Activated CD4-positive, alpha-beta T cell treated with anti-CD3 and anti-CD28 coated beads for 36 hours (primary cell): ENCODE measurements around the gene ADAMTS14. TPM values are rescaled to one million over a fixed set of nuclear protein-coding genes. Genes with fewer than 3 reads are reported as not detected.

ENCODE experiments used
- ATAC-seq: fragments of 200-7000 bp; cut with Tn5 transposase; one replicate; pipeline ENCODE4 v1.10.0; 2021; ENCODE audit warnings: mild to moderate bottlenecking, moderate library complexity
- CTCF ChIA-PET: fragments of 350-600 bp; sonication (Branson Sonifier 250); formaldehyde crosslinking; loops from one replicate; lab custom pipeline; 2021; ENCODE audit warnings: antibody characterized with exemption; lab: Charles Lee
- POLR2A ChIA-PET: fragments of 350-600 bp; sonication (Branson Sonifier 250); formaldehyde crosslinking; loops from one replicate; lab custom pipeline; 2021; ENCODE audit warnings: antibody characterized with exemption, inconsistent platforms; lab: Charles Lee
- DNase-seq: peaks from one replicate; pipeline ENCODE4 v3.0.0-alpha.2; 2020
- H3K27ac Mint-ChIP-seq: one replicate; pipeline ENCODE4 v1.8.0; 2021; ENCODE audit warnings: mixed read lengths
- H3K27me3 Mint-ChIP-seq: one replicate; pipeline ENCODE4 v1.8.0; 2021; ENCODE audit warnings: mixed read lengths
- H3K36me3 Mint-ChIP-seq: one replicate; pipeline ENCODE4 v1.8.0; 2021; ENCODE audit warnings: low read depth, mixed read lengths
- H3K4me1 Mint-ChIP-seq: one replicate; pipeline ENCODE4 v1.8.0; 2021; ENCODE audit warnings: mixed read lengths
- H3K4me3 Mint-ChIP-seq: one replicate; pipeline ENCODE4 v1.8.0; 2021; ENCODE audit warnings: mild to moderate bottlenecking, moderate library complexity, mixed read lengths
- H3K9me3 Mint-ChIP-seq: one replicate; pipeline ENCODE4 v1.8.0; 2021; ENCODE audit warnings: low read depth, mixed read lengths
- intact Hi-C, 2 experiments: fragments of 100-400 bp; cut with DNase I in 1 of 2; cut with micrococcal nuclease in 1 of 2; formaldehyde crosslinking; loops; one replicate each; pipeline versions ENCODE4 v1.14.2 to v1.15.1; 2022 to 2024; cut with DNase I, micrococcal nuclease
- total RNA-seq, 2 experiments: library from RNA; stranded (reverse); gene quantifications; one replicate each; pipeline ENCODE4 v1.2.3, GENCODE V29; 2021

The ADAMTS14 gene
- total RNA-seq, 2 experiments from 2014 or later, result not detected

- CTCF ChIA-PET, result no interaction called here
- intact Hi-C loops, result no loop called here
- no peak for ATAC-seq
These were observed 4.7 kb downstream of the ADAMTS14 start for GRCh38 chr10:70677016-70677415.

DNA sequence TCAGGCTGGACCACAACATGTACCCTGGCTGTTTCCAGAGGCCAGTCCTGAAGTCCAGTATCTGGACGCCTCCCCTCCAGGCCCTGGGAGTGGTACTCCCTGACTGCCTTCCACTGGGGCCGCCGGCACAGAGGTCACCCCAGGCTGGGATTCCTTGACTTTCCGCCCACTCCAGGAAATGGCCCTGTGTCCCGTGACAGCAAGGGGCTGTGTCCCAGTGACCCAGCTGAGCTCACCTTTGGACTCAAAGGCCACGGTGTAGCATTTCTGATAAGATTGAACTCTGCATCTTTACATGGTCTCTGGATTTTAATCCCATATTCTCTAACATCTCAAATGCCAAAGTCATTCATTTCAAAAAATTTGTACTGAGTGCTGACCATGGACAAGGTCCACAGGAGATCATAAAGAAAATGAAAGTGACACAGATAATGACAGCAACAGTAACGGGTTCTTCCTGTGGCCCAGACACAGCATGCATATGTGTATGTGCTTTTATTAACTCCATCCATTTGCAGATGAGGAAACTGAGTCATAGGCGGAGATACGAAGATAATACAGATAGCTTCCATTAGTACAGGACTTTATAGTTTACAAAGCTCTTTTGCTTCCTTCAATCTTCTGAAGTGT is 5.4 kb downstream of the ADAMTS14 start:
- intact Hi-C loops, result no loop called here
- Mint-ChIP-seq H3K36me3 (no peaks in the 10 kb centered on the region), H3K27ac (no peak overlapping the region), H3K9me3 (no peaks in the 10 kb centered on the region), H3K27me3 (peaks cover 22% of the 10 kb centered on the region), H3K4me1 (peaks cover 3% of the 10 kb centered on the region), H3K4me3 (no peak overlapping the region)
- no peak for ATAC-seq
- ChIA-PET CTCF (no interaction called here), POLR2A (no interaction called here)
- DNase-seq, result no peak

More at GRCh38 chr10:70677016-70677415, 4.7 kb downstream of the ADAMTS14 start:
- no peak for DNase-seq
- peaks cover 3% of the 10 kb centered on the region for H3K4me1 Mint-ChIP-seq
- H3K9me3 Mint-ChIP-seq, result no peaks in the 10 kb centered on the region
- H3K27ac Mint-ChIP-seq, result no peak overlapping the region
- no peak overlapping the region for H3K4me3 Mint-ChIP-seq
- POLR2A ChIA-PET, result no interaction called here
- peaks cover 22% of the 10 kb centered on the region for H3K27me3 Mint-ChIP-seq
- no peaks in the 10 kb centered on the region for H3K36me3 Mint-ChIP-seq

- ChIA-PET POLR2A (no interaction called here), CTCF (interaction anchor here (0.8 kb wide), 1 partner anchor 10 kb away, joined by 3 read pairs; no protein-coding TSS in a partner anchor)
- intact Hi-C loops, result no loop called here
- no peak for DNase-seq
- H3K4me1 Mint-ChIP-seq, result peaks cover 3% of the 10 kb centered on the region
- H3K36me3 Mint-ChIP-seq, result no peaks in the 10 kb centered on the region
- H3K4me3 Mint-ChIP-seq, result no peak overlapping the region
- peaks cover 18% of the 10 kb centered on the region for H3K27me3 Mint-ChIP-seq
- no peak overlapping the region for H3K27ac Mint-ChIP-seq
- H3K9me3 Mint-ChIP-seq, result no peaks in the 10 kb centered on the region
- no peak for ATAC-seq
These were observed 5.9 kb downstream of the ADAMTS14 start for GRCh38 chr10:70678250-70678635.

GRCh38 chr10:70678757-70679489 is 6.6 kb downstream of the ADAMTS14 start:
- Mint-ChIP-seq H3K36me3 (no peaks in the 10 kb centered on the region), H3K4me3 (no peak overlapping the region), H3K27me3 (peaks cover 13% of the 10 kb centered on the region), H3K4me1 (peaks cover 6% of the 10 kb centered on the region), H3K27ac (no peak overlapping the region), H3K9me3 (no peaks in the 10 kb centered on the region)
- ATAC-seq (no peak), DNase-seq (no peak)
- ChIA-PET POLR2A (no interaction called here), CTCF (interaction anchor here (0.8 kb wide), 1 partner anchor 11 kb away, joined by 3 read pairs; no protein-coding TSS in a partner anchor)
- intact Hi-C loops, result no loop called here

DNA sequence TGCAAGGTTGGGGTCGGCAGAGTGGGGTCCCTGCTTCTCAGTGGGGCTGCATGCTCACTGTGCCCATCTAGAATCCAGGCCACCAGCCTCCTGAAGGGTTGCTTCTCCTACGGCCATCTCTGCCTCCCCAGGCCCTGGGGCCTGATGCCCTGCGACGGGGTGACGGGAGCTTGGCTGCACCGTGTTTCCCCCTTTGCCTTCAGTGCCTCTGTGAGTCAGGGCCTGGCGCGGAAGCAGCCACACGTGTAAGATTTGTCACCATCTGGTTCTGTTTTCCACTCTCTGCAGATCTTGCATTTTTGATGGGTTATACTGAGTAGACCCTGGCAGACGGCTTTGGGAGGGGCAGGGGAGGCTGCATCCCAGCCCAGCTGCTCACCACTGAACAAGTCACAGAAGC is 7.2 kb downstream of the ADAMTS14 start:
- H3K36me3 Mint-ChIP-seq, result no peaks in the 10 kb centered on the region
- intact Hi-C loops, result no loop called here
- DNase-seq, result no peak
- CTCF ChIA-PET, result no interaction called here
- peaks cover 7% of the 10 kb centered on the region for H3K27me3 Mint-ChIP-seq
- no peak overlapping the region for H3K27ac Mint-ChIP-seq
- H3K9me3 Mint-ChIP-seq, result no peaks in the 10 kb centered on the region
- peaks cover 6% of the 10 kb centered on the region for H3K4me1 Mint-ChIP-seq
- no peak overlapping the region for H3K4me3 Mint-ChIP-seq
- no peak for ATAC-seq
- POLR2A ChIA-PET, result no interaction called here

- Mint-ChIP-seq H3K4me3 (no peak overlapping the region), H3K27me3 (no peaks in the 10 kb centered on the region), H3K4me1 (peaks cover 6% of the 10 kb centered on the region), H3K36me3 (no peaks in the 10 kb centered on the region), H3K27ac (no peak overlapping the region), H3K9me3 (no peaks in the 10 kb centered on the region)
- DNase-seq (no peak), ATAC-seq (no peak)
- CTCF ChIA-PET, result interaction anchor here (0.7 to 1.1 kb wide), 2 partner anchors 220 to 224 kb away, joined by 4 to 5 read pairs; no protein-coding TSS in a partner anchor
- intact Hi-C loops, result no loop called here
- POLR2A ChIA-PET, result interaction anchor here (0.6 kb wide), 1 partner anchor 22 kb away, joined by 3 read pairs; no protein-coding TSS in a partner anchor
These were observed 8.8 kb downstream of the ADAMTS14 start for GRCh38 chr10:70680899-70681730.

- no peak overlapping the region for H3K27ac Mint-ChIP-seq
These were observed 9.4 kb downstream of the ADAMTS14 start for GRCh38 chr10:70681731-70682005.

GRCh38 chr10:70682920-70683600 is 10.8 kb downstream of the ADAMTS14 start:
- ATAC-seq, result no peak
- no peak overlapping the region for H3K27ac Mint-ChIP-seq

More at GRCh38 chr10:70681731-70682005, 9.4 kb downstream of the ADAMTS14 start:
- Mint-ChIP-seq H3K4me1 (peaks cover 6% of the 10 kb centered on the region), H3K9me3 (no peaks in the 10 kb centered on the region), H3K27me3 (no peaks in the 10 kb centered on the region), H3K4me3 (no peak overlapping the region), H3K36me3 (no peaks in the 10 kb centered on the region)
- intact Hi-C loops, result no loop called here
- CTCF ChIA-PET, result interaction anchor here (0.7 to 1.1 kb wide), 2 partner anchors 220 to 224 kb away, joined by 4 to 5 read pairs; no protein-coding TSS in a partner anchor
- DNase-seq, result no peak
- POLR2A ChIA-PET, result interaction anchor here (0.6 kb wide), 1 partner anchor 21 kb away, joined by 3 read pairs; no protein-coding TSS in a partner anchor
- no peak for ATAC-seq

GRCh38 chr10:70683601-70683934 is 11.3 kb downstream of the ADAMTS14 start:
- intact Hi-C loops, result no loop called here
- H3K36me3 Mint-ChIP-seq, result no peaks in the 10 kb centered on the region
- POLR2A ChIA-PET, result no interaction called here
- no peak overlapping the region for H3K27ac Mint-ChIP-seq
- CTCF ChIA-PET, result no interaction called here
- peaks cover 6% of the 10 kb centered on the region for H3K4me1 Mint-ChIP-seq
- H3K27me3 Mint-ChIP-seq, result no peaks in the 10 kb centered on the region
- DNase-seq (no peak), ATAC-seq (no peak)
- H3K4me3 Mint-ChIP-seq, result no peak overlapping the region
- H3K9me3 Mint-ChIP-seq, result no peaks in the 10 kb centered on the region

More at GRCh38 chr10:70682920-70683600, 10.8 kb downstream of the ADAMTS14 start:
- H3K9me3 Mint-ChIP-seq, result no peaks in the 10 kb centered on the region
- H3K4me1 Mint-ChIP-seq, result peaks cover 6% of the 10 kb centered on the region
- intact Hi-C loops, result no loop called here
- H3K36me3 Mint-ChIP-seq, result no peaks in the 10 kb centered on the region
- H3K27me3 Mint-ChIP-seq, result no peaks in the 10 kb centered on the region
- POLR2A ChIA-PET, result no interaction called here
- DNase-seq, result peak; percentile 38
- CTCF ChIA-PET, result no interaction called here
- no peak overlapping the region for H3K4me3 Mint-ChIP-seq

DNA sequence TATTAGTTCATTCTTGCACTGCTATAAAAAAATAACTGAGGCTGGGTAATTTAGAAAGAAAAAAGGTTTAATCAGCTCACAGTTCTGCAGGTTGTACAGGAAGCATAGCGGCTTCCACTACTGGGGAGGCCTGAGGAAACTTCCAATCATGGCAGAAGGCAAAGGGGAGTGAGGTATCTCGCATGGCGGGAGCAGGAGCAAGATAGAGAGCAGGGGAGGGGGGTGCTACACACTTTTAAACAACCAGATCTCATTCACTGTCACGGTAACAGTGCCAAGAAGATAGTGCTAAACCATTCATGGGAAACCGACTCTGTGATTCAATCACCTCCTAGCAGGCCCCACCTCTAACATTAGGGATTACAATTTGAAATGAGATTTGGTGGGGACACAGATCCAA is 11.6 kb downstream of the ADAMTS14 start:
- Mint-ChIP-seq H3K9me3 (no peaks in the 10 kb centered on the region), H3K4me1 (peaks cover 6% of the 10 kb centered on the region), H3K27ac (no peak overlapping the region), H3K27me3 (no peaks in the 10 kb centered on the region), H3K4me3 (no peak overlapping the region), H3K36me3 (no peaks in the 10 kb centered on the region)
- ATAC-seq, result no peak
- ChIA-PET CTCF (interaction anchor here (0.7 kb wide), 1 partner anchor 9 kb away, joined by 3 read pairs; no protein-coding TSS in a partner anchor), POLR2A (no interaction called here)
- DNase-seq, result no peak
- intact Hi-C loops, result no loop called here

DNA sequence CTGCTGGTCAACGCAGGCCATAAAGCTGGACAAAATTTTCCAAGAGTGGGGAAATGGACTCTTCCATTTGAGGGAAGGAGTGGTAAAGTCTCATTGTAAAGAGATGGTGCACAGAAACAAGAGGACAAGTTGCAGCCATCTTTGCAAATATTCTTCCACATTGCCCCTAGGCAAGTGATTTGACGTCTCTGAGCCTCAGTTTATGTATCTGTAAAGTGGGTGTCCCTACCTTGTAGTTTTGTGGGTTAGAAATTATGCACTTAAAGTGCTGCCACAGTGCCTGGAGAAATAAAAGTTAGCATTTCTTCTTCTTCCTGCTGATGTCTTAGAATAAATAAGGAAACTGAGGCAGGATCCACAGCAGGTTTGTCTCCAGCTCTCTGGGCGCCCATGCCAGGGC is 12.1 kb downstream of the ADAMTS14 start:
- H3K36me3 Mint-ChIP-seq, result no peaks in the 10 kb centered on the region
- no peaks in the 10 kb centered on the region for H3K9me3 Mint-ChIP-seq
- no peak for ATAC-seq
- no peaks in the 10 kb centered on the region for H3K27me3 Mint-ChIP-seq
- no peak overlapping the region for H3K27ac Mint-ChIP-seq
- intact Hi-C loops, result no loop called here
- POLR2A ChIA-PET, result no interaction called here
- peaks cover 6% of the 10 kb centered on the region for H3K4me1 Mint-ChIP-seq
- CTCF ChIA-PET, result interaction anchor here (0.7 kb wide), 1 partner anchor 9 kb away, joined by 3 read pairs; no protein-coding TSS in a partner anchor
- H3K4me3 Mint-ChIP-seq, result no peak overlapping the region
- DNase-seq, result no peak
